ENCODE results near the gene FXYD2.

DNA sequence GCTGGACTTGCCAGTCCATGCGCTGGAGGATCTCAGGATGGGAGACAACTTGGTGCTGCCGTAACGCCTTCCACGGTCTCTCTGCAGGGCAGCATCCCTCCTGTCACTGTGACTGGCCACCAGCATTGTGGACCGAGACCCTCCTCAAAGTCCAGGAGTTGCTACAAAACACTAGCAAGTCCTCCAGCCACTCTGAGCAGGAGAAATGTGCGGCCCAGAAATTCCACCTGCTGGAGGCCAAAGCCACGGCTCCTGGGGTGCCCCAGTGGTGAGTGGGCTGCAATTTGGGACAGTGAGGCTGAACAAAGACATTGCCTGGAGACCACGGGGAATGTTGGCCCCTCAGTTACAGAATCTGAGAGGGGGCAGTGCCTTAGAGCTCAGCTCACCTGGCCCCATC, 20.6 kb downstream of the FXYD2 start:
- no peak for TF ChIP-seq EZH2 (IDR thresholded peaks at IDR 0.05; ENCODE audit: low read length, missing control alignments)
- TF ChIP-seq, protein P1, sequence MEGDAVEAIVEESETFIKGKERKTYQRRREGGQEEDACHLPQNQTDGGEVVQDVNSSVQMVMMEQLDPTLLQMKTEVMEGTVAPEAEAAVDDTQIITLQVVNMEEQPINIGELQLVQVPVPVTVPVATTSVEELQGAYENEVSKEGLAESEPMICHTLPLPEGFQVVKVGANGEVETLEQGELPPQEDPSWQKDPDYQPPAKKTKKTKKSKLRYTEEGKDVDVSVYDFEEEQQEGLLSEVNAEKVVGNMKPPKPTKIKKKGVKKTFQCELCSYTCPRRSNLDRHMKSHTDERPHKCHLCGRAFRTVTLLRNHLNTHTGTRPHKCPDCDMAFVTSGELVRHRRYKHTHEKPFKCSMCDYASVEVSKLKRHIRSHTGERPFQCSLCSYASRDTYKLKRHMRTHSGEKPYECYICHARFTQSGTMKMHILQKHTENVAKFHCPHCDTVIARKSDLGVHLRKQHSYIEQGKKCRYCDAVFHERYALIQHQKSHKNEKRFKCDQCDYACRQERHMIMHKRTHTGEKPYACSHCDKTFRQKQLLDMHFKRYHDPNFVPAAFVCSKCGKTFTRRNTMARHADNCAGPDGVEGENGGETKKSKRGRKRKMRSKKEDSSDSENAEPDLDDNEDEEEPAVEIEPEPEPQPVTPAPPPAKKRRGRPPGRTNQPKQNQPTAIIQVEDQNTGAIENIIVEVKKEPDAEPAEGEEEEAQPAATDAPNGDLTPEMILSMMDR (conservative IDR thresholded peaks at IDR 0.05 in 1 of 2, IDR thresholded peaks at IDR 0.05 in 1 of 2; ENCODE audit: low read depth in 1 of 2, low read length in 2 of 2): no peak
